Measurements from ENCODE around the gene TMEM45A.

TMEM45A gene

GRCh38 chr3:100609963-100610362 is 117.5 kb downstream of the TMEM45A start:
- Histone ChIP-seq H3K4me3 (ENCODE audit: low read length) (no peak overlapping the region), H3K9me3 (ENCODE audit: control insufficient read depth, insufficient read depth, low read length) (no peaks in the 10 kb centered on the region), H3K4me1 (ENCODE audit: control insufficient read depth, insufficient read depth, low read length) (peaks cover 1% of the 10 kb centered on the region; the same call in 1 of the 2 replicates), H3K36me3 (ENCODE audit: control insufficient read depth, insufficient read depth, low read length) (no peaks in the 10 kb centered on the region), H3K27ac (ENCODE audit: low read length) (no peak overlapping the region), H3K27me3 (ENCODE audit: control insufficient read depth, insufficient read depth, low read length) (no peaks in the 10 kb centered on the region)
- DNase-seq (ENCODE audit: low read depth, low spot score), result no peak
- no CpG with 5 or more reads among the region's 2 CpGs for WGBS (ENCODE audit: insufficient coverage, insufficient read length)

DNA sequence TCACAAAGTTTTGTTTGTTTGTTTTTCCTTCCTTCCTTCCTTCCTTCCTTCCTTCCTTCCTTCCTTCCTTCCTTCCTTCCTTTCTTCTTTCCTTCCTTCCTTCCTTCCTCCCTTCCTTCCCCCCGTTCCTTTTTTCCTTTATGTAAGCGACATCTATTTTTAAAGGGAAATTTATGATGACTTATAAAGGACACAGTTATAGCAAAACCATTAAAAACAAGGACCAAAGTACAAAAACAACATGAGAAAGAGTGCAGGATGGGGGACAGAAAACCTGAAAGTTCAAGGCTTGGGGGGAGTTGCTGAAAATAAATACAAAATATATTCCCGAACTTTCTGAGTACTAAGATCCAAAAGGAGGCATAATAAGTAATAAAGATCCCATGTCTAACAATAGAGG is 118.8 kb downstream of the TMEM45A start:
- Histone ChIP-seq H3K9me3 (ENCODE audit: control insufficient read depth, insufficient read depth, low read length) (no peaks in the 10 kb centered on the region), H3K4me1 (ENCODE audit: control insufficient read depth, insufficient read depth, low read length) (peaks cover 1% of the 10 kb centered on the region; the same call in 1 of the 2 replicates), H3K27me3 (ENCODE audit: control insufficient read depth, insufficient read depth, low read length) (no peaks in the 10 kb centered on the region), H3K4me3 (ENCODE audit: low read length) (no peak overlapping the region), H3K27ac (ENCODE audit: low read length) (no peak overlapping the region), H3K36me3 (ENCODE audit: control insufficient read depth, insufficient read depth, low read length) (no peaks in the 10 kb centered on the region)
- DNase-seq (ENCODE audit: low read depth, low spot score), result no peak
- no CpG with 5 or more reads among the region's 3 CpGs for WGBS (ENCODE audit: insufficient coverage, insufficient read length)

- H3K27ac ChIP-seq (ENCODE audit: low read length), result no peak overlapping the region
- H3K9me3 ChIP-seq (ENCODE audit: control insufficient read depth, insufficient read depth, low read length), result no peaks in the 10 kb centered on the region
- no CpG with 5 or more reads among the region's 4 CpGs for WGBS (ENCODE audit: insufficient coverage, insufficient read length)
- H3K4me1 ChIP-seq (ENCODE audit: control insufficient read depth, insufficient read depth, low read length), result peaks cover 1% of the 10 kb centered on the region; the same call in 1 of the 2 replicates
- H3K27me3 ChIP-seq (ENCODE audit: control insufficient read depth, insufficient read depth, low read length), result no peaks in the 10 kb centered on the region
- H3K4me3 ChIP-seq (ENCODE audit: low read length), result no peak overlapping the region
- DNase-seq (ENCODE audit: low read depth, low spot score), result no peak
- no peaks in the 10 kb centered on the region for H3K36me3 ChIP-seq (ENCODE audit: control insufficient read depth, insufficient read depth, low read length)
Measured at GRCh38 chr3:100613721-100614390, 121.4 kb downstream of the TMEM45A start.

DNA sequence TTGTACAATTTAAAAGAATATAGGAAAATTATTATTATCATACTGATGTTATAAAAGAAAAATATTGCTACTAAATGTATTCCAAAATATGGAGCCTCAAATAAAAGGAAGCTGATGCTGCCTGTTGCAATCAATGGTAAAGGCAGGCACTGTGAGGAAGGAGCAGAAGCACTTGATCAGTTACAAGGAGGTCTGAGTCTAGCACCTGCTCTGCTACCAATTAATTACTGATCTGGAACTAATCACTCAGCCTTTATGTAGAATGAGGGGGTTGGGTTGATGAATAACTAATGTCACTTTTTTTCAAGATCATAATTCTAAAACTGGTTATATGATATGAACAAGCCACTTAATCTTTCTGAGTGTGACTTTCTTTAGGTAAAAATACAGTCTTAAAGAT is 122.5 kb downstream of the TMEM45A start:
- Histone ChIP-seq H3K9me3 (ENCODE audit: control insufficient read depth, insufficient read depth, low read length) (no peaks in the 10 kb centered on the region), H3K36me3 (ENCODE audit: control insufficient read depth, insufficient read depth, low read length) (no peaks in the 10 kb centered on the region), H3K4me1 (ENCODE audit: control insufficient read depth, insufficient read depth, low read length) (peaks cover 1% of the 10 kb centered on the region; the same call in 1 of the 2 replicates), H3K4me3 (ENCODE audit: low read length) (no peak overlapping the region), H3K27me3 (ENCODE audit: control insufficient read depth, insufficient read depth, low read length) (no peaks in the 10 kb centered on the region), H3K27ac (ENCODE audit: low read length) (no peak overlapping the region)
- DNase-seq (ENCODE audit: low read depth, low spot score), result no peak

DNA sequence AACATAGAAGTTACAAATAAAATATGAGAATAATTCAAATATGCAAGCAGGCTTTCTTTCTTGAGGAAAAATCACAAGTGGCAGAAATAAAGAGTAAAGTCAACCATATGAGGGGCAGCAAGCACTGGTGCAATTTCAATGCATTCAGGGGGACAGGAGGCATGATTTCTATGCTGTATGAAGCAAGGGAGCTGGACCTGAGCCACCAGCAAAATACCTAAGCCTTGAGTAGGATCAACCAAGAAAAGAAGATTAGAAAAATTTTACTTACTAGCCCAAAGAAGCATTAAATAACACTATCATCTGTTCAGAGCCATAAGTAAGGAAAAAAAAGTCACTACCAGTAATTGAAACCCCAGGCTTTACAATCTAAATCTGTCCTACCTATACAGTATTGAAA is 123.3 kb downstream of the TMEM45A start:
- Histone ChIP-seq H3K36me3 (ENCODE audit: control insufficient read depth, insufficient read depth, low read length) (no peaks in the 10 kb centered on the region), H3K27me3 (ENCODE audit: control insufficient read depth, insufficient read depth, low read length) (no peaks in the 10 kb centered on the region), H3K4me1 (ENCODE audit: control insufficient read depth, insufficient read depth, low read length) (peaks cover under 1% of the 10 kb centered on the region; the same call in 1 of the 2 replicates), H3K9me3 (ENCODE audit: control insufficient read depth, insufficient read depth, low read length) (no peaks in the 10 kb centered on the region), H3K27ac (ENCODE audit: low read length) (no peak overlapping the region), H3K4me3 (ENCODE audit: low read length) (no peak overlapping the region)
- no peak for DNase-seq (ENCODE audit: low read depth, low spot score)

GRCh38 chr3:100621251-100621650 is 128.8 kb downstream of the TMEM45A start:
- no peaks in the 10 kb centered on the region for H3K9me3 ChIP-seq (ENCODE audit: control insufficient read depth, insufficient read depth, low read length)
- H3K27ac ChIP-seq (ENCODE audit: low read length), result no peak overlapping the region
- no peaks in the 10 kb centered on the region for H3K4me1 ChIP-seq (ENCODE audit: control insufficient read depth, insufficient read depth, low read length)
- H3K27me3 ChIP-seq (ENCODE audit: control insufficient read depth, insufficient read depth, low read length), result no peaks in the 10 kb centered on the region
- H3K4me3 ChIP-seq (ENCODE audit: low read length), result no peak overlapping the region
- DNase-seq (ENCODE audit: low read depth, low spot score), result no peak
- H3K36me3 ChIP-seq (ENCODE audit: control insufficient read depth, insufficient read depth, low read length), result no peaks in the 10 kb centered on the region
